OCI-LY7 (cell line): ENCODE results near the gene ERBIN.
"Not testable (repeated sequence)": the region's sequence is repeated elsewhere in the genome, so short reads cannot be mapped to it uniquely, and the experiment has no call there.

ENCODE experiments used
- CTCF ChIP-seq: fragments of 200-600 bp; sonication (generic); conservative IDR thresholded peaks from 2 replicates; pipeline ENCODE4 v1.5.1; 2014; ENCODE audit warnings: mild to moderate bottlenecking, antibody characterized with exemption, low read length, moderate library complexity, mixed read lengths
- EZH2phosphoT487 ChIP-seq: fragments of 200-600 bp; sonication (generic); IDR thresholded peaks from 2 replicates; pipeline ENCODE4 v1.6.1; 2018; ENCODE audit warnings: low read depth, borderline replicate concordance, mild to moderate bottlenecking, mixed run types, antibody characterized with exemption, low read length, moderate library complexity, mixed read lengths

GRCh38 chr5:65892024-65892423, 34.4 kb upstream of the ERBIN start:
- not testable (repeated sequence) for TF ChIP-seq EZH2phosphoT487, CTCF
